GM12878 (cell line): ENCODE measurements around the gene ASRGL1. TPM values are rescaled to one million over a fixed set of nuclear protein-coding genes. Genes with fewer than 3 reads are reported as not detected.
A peak's percentile ranks its signal among the peaks of the same experiment; 100 is the strongest.

Experiments
- BACH1 ChIP-seq: fragments of 450-650 bp; IDR thresholded peaks from 2 replicates; pipeline ENCODE4 v1.6.1; 2017; ENCODE audit warnings: mild to moderate bottlenecking, borderline replicate concordance
- BCL11A ChIP-seq: IDR thresholded peaks from 2 replicates; pipeline ENCODE4 v1.6.1; 2011; ENCODE audit warnings: low read depth, low read length
- EGR1 ChIP-seq, 2 experiments: IDR thresholded peaks; 1 replicate in 1 of 2; 2 replicates in 1 of 2; pipeline ENCODE4 v1.6.1; 2011 to 2012; ENCODE audit warnings: low read depth in 2 of 2, low read length in 2 of 2, borderline replicate concordance in 1 of 2, mild to moderate bottlenecking in 1 of 2, moderate library complexity in 1 of 2
- GATAD2B ChIP-seq: fragments of 450-650 bp; conservative IDR thresholded peaks from 2 replicates; pipeline ENCODE4 v1.6.1; 2017; ENCODE audit warnings: low read depth, mild to moderate bottlenecking, moderate library complexity
- HDGF ChIP-seq: fragments of 450-650 bp; IDR thresholded peaks from 2 replicates; pipeline ENCODE4 v1.6.1; 2016; ENCODE audit warnings: antibody characterized with exemption
- IKZF1 ChIP-seq: fragments of 450-650 bp; conservative IDR thresholded peaks from 2 replicates; pipeline ENCODE4 v1.6.1; 2017; ENCODE audit warnings: antibody characterized with exemption, mild to moderate bottlenecking
- KDM1A ChIP-seq: fragments of 200-600 bp; sonication (generic); IDR thresholded peaks from 2 replicates; pipeline ENCODE4 v1.6.1; 2016; ENCODE audit warnings: borderline replicate concordance
- NRF1 ChIP-seq: conservative IDR thresholded peaks from 2 replicates; pipeline ENCODE4 v1.6.1; 2011; ENCODE audit warnings: mild to moderate bottlenecking, low read depth, low read length, improper control_type of control experiment
- PML ChIP-seq: IDR thresholded peaks from 2 replicates; pipeline ENCODE4 v1.6.1; 2012; ENCODE audit warnings: low read length, inconsistent platforms
- POLR2AphosphoS2 ChIP-seq: IDR thresholded peaks from 2 replicates; pipeline ENCODE4 v1.6.1; 2011; ENCODE audit warnings: low read depth, mild to moderate bottlenecking, low read length, improper control_type of control experiment, moderate library complexity
- TCF3 ChIP-seq: IDR thresholded peaks from 2 replicates; pipeline ENCODE4 v1.6.1; 2012; ENCODE audit warnings: low read depth, mild to moderate bottlenecking, low read length, borderline replicate concordance; ENCODE audit not compliant: insufficient read depth
- YBX1 ChIP-seq: fragments of 450-650 bp; IDR thresholded peaks from 2 replicates; pipeline ENCODE4 v1.6.1; 2016; ENCODE audit warnings: antibody characterized with exemption
- polyA plus RNA-seq, 11 experiments: library from polyadenylated mRNA; depleted of rRNA in 4 of 11; unstranded in 6 of 11; stranded (reverse) in 5 of 11; fragments of >200 nt; fragmentation: Nextera tagmentation in 4 of 11; fragmentation: Illumina TruSeq in 1 of 11; extraction: Ambion mirVana in 4 of 11; extraction: Trizol in 1 of 11; gene quantifications; 1 replicate in 1 of 11; 2 replicates in 10 of 11; pipeline versions ENCODE4 v1.2.1 to v1.2.3, GENCODE V29; 2011 to 2016; ENCODE audit warnings: inconsistent platforms in 2 of 11, missing spikeins in 2 of 11, low read depth in 1 of 11
- total RNA-seq, 4 experiments: library from RNA; depleted of rRNA in 3 of 4; stranded (reverse); fragments of >200 nt in 3 of 4; fragmentation: Illumina TruSeq in 1 of 4; extraction: Trizol in 1 of 4; gene quantifications; 2 replicates each; pipeline versions ENCODE4 v1.2.1 to v1.2.3, GENCODE V29; 2013 to 2021
- TF ChIP-seq, protein P1 (sequence below): fragments of 450-650 bp; formaldehyde crosslinking; IDR thresholded peaks from 2 replicates; pipeline ENCODE4 v1.4.0; 2022; ENCODE audit warnings: mild to moderate bottlenecking, moderate library complexity
- TF ChIP-seq, protein P2 (sequence below): fragments of 450-650 bp; IDR thresholded peaks from 2 replicates; pipeline ENCODE4 v1.6.1; 2016; ENCODE audit warnings: mild to moderate bottlenecking
- TF ChIP-seq, protein P3 (sequence below): fragments of 450-650 bp; formaldehyde crosslinking; IDR thresholded peaks from 2 replicates; pipeline ENCODE4 v1.5.0; 2022; ENCODE audit warnings: mild to moderate bottlenecking, missing genetic modification characterization
- TF ChIP-seq, protein P4 (sequence below): fragments of 450-650 bp; IDR thresholded peaks from 2 replicates; pipeline ENCODE4 v1.6.1; 2017; ENCODE audit warnings: borderline replicate concordance
- TF ChIP-seq, protein P5 (sequence below): fragments of 450-650 bp; IDR thresholded peaks from 2 replicates; pipeline ENCODE4 v1.6.1; 2017; ENCODE audit warnings: antibody characterized with exemption, mild to moderate bottlenecking, moderate library complexity

Gene ASRGL1
- total and polyA plus RNA-seq, 10 of the 15 experiments (the other 5 are each of a cell fraction or from before 2014, with no cell fraction given): 0.97 to 24.5 (median 4.8) TPM

DNA sequence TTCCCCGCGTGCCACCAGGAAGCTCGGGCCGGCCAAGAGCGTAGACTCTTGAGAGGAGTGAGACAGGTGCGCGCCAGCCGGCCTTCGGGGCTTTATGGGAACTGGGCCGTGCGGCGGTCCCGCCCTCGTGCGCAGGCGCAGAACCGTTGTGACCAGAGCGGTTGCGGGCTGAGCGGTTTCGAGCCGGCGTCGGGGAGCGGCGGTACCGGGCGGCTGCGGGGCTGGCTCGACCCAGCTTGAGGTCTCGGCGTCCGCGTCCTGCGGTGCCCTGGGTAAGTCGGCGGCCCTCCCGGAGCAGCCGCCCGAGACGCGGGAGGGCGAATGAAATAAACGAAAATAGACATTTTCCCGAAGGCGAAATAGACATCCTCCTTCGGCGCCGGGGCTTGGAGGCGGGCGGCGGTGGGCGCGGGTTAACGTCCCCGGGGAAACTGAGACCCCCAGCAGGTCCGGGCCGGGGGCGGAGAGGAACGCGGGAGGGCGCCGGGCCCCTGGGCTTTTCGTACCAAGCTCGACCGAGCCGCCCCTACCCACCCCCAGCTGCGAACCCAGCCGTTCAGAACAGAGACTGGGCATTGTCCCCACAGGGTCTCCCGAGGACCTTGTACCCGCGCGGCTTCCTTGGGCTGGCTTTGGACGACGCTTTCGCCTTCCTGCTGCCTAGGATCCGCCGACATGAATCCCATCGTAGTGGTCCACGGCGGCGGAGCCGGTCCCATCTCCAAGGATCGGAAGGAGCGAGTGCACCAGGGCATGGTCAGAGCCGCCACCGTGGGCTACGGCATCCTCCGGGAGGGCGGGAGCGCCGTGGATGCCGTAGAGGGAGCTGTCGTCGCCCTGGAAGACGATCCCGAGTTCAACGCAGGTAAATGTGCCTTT lies at the start of gene ASRGL1 (continued):
- TF ChIP-seq, protein P1, sequence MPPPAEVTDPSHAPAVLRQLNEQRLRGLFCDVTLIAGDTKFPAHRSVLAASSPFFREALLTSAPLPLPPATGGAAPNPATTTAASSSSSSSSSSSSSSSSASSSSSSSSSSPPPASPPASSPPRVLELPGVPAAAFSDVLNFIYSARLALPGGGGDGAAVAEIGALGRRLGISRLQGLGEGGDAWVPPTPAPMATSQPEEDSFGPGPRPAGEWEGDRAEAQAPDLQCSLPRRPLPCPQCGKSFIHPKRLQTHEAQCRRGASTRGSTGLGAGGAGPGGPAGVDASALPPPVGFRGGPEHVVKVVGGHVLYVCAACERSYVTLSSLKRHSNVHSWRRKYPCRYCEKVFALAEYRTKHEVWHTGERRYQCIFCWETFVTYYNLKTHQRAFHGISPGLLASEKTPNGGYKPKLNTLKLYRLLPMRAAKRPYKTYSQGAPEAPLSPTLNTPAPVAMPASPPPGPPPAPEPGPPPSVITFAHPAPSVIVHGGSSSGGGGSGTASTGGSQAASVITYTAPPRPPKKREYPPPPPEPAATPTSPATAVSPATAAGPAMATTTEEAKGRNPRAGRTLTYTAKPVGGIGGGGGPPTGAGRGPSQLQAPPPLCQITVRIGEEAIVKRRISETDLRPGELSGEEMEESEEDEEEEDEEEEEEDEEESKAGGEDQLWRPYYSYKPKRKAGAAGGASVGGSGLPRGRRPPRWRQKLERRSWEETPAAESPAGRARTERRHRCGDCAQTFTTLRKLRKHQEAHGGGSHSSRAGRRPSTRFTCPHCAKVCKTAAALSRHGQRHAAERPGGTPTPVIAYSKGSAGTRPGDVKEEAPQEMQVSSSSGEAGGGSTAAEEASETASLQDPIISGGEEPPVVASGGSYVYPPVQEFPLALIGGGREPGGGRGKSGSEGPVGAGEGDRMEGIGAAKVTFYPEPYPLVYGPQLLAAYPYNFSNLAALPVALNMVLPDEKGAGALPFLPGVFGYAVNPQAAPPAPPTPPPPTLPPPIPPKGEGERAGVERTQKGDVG (CRISPR knock-in tag): no peak
- TF ChIP-seq, protein P2, sequence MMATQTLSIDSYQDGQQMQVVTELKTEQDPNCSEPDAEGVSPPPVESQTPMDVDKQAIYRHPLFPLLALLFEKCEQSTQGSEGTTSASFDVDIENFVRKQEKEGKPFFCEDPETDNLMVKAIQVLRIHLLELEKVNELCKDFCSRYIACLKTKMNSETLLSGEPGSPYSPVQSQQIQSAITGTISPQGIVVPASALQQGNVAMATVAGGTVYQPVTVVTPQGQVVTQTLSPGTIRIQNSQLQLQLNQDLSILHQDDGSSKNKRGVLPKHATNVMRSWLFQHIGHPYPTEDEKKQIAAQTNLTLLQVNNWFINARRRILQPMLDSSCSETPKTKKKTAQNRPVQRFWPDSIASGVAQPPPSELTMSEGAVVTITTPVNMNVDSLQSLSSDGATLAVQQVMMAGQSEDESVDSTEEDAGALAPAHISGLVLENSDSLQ: no peak
- 0 out of 2 replicates have a peak, but pooled peaks have one; percentile 27 for TF ChIP-seq BACH1
- no peak for TF ChIP-seq KDM1A
- peak; percentile 83 for TF ChIP-seq IKZF1
- TF ChIP-seq, protein P3, sequence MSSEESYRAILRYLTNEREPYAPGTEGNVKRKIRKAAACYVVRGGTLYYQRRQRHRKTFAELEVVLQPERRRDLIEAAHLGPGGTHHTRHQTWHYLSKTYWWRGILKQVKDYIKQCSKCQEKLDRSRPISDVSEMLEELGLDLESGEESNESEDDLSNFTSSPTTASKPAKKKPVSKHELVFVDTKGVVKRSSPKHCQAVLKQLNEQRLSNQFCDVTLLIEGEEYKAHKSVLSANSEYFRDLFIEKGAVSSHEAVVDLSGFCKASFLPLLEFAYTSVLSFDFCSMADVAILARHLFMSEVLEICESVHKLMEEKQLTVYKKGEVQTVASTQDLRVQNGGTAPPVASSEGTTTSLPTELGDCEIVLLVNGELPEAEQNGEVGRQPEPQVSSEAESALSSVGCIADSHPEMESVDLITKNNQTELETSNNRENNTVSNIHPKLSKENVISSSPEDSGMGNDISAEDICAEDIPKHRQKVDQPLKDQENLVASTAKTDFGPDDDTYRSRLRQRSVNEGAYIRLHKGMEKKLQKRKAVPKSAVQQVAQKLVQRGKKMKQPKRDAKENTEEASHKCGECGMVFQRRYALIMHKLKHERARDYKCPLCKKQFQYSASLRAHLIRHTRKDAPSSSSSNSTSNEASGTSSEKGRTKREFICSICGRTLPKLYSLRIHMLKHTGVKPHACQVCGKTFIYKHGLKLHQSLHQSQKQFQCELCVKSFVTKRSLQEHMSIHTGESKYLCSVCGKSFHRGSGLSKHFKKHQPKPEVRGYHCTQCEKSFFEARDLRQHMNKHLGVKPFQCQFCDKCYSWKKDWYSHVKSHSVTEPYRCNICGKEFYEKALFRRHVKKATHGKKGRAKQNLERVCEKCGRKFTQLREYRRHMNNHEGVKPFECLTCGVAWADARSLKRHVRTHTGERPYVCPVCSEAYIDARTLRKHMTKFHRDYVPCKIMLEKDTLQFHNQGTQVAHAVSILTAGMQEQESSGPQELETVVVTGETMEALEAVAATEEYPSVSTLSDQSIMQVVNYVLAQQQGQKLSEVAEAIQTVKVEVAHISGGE (CRISPR knock-in tag): peak; percentile 53; the same call in 1 of the 2 replicates
- TF ChIP-seq NRF1: peak; percentile 54
- TF ChIP-seq, protein P4, sequence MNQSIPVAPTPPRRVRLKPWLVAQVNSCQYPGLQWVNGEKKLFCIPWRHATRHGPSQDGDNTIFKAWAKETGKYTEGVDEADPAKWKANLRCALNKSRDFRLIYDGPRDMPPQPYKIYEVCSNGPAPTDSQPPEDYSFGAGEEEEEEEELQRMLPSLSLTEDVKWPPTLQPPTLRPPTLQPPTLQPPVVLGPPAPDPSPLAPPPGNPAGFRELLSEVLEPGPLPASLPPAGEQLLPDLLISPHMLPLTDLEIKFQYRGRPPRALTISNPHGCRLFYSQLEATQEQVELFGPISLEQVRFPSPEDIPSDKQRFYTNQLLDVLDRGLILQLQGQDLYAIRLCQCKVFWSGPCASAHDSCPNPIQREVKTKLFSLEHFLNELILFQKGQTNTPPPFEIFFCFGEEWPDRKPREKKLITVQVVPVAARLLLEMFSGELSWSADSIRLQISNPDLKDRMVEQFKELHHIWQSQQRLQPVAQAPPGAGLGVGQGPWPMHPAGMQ: no peak
- TF ChIP-seq POLR2AphosphoS2: no peak
- TF ChIP-seq, protein P5, sequence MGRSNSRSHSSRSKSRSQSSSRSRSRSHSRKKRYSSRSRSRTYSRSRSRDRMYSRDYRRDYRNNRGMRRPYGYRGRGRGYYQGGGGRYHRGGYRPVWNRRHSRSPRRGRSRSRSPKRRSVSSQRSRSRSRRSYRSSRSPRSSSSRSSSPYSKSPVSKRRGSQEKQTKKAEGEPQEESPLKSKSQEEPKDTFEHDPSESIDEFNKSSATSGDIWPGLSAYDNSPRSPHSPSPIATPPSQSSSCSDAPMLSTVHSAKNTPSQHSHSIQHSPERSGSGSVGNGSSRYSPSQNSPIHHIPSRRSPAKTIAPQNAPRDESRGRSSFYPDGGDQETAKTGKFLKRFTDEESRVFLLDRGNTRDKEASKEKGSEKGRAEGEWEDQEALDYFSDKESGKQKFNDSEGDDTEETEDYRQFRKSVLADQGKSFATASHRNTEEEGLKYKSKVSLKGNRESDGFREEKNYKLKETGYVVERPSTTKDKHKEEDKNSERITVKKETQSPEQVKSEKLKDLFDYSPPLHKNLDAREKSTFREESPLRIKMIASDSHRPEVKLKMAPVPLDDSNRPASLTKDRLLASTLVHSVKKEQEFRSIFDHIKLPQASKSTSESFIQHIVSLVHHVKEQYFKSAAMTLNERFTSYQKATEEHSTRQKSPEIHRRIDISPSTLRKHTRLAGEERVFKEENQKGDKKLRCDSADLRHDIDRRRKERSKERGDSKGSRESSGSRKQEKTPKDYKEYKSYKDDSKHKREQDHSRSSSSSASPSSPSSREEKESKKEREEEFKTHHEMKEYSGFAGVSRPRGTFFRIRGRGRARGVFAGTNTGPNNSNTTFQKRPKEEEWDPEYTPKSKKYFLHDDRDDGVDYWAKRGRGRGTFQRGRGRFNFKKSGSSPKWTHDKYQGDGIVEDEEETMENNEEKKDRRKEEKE: no peak
- TF ChIP-seq GATAD2B: peak; percentile 20; the same call in 1 of the 2 replicates
- TF ChIP-seq HDGF: no peak
- 0 out of 2 replicates have a peak, but pooled peaks have one; percentile 36 for TF ChIP-seq TCF3
- TF ChIP-seq BCL11A: no peak
- TF ChIP-seq EGR1 (IDR thresholded peaks at IDR 0.05; ENCODE audit: borderline replicate concordance in 1 of 2, low read depth in 2 of 2, low read length in 2 of 2): no peak
- TF ChIP-seq YBX1: no peak
- no peak for TF ChIP-seq PML
